ENCODE measurements around the gene GIMAP6.
"Not testable (repeated sequence)": the region's sequence is repeated elsewhere in the genome, so short reads cannot be mapped to it uniquely, and the experiment has no call there.

Gene GIMAP6

DNA sequence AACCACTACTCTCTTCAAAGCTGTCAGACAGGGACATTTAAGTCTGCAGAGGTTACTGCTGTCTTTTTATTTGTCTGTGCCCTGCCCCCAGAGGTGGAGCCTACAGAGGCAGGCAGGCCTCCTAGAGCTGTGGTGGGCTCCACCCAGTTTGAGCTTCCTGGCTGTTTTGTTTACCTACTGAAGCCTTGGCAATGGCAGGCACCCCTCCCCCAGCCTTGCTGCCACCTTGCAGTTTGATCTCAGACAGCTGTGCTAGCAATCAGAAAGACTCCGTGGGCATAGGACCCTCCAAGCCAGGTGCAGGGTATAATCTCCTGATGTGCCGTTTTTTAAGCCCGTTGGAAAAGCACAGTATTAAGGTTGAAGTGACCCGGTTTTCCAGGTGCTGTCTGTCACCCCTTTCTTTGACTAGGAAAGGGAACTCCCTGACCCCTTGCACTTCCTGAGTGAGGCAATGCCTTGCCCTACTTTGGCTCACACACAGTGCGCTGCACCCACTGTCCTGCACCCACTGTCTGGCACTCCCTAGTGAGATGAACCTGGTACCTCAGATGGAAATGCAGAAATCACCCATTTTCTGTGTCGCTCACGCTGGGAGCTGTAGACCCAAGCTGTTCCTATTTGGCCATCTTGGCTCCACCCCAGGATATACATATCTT is 52.1 kb downstream of the GIMAP6 start:
- not testable (repeated sequence) for H3K36me3 ChIP-seq (replicated peaks in 1 of 2; ENCODE audit: control insufficient read depth in 2 of 2, insufficient read depth in 2 of 2, low read length in 2 of 2); DNase-seq (ENCODE audit: low spot score)
- no CpG with 5 or more reads among the region's 7 CpGs for WGBS, 2 donors (ENCODE audit: extremely low coverage in 2 of 2, insufficient read length in 2 of 2, insufficient replicate concordance in 1 of 2)

More for the DNA sequence above, 52.1 kb downstream of the GIMAP6 start:
- not testable (repeated sequence) for H3K23ac ChIP-seq (ENCODE audit: low read depth, low read length, poor library complexity); H2AFZ ChIP-seq (ENCODE audit: low read length); H3K27me3 ChIP-seq (ENCODE audit: control insufficient read depth in 3 of 3, insufficient read depth in 3 of 3, low read depth in 1 of 3, low read length in 3 of 3); H3K9ac ChIP-seq (ENCODE audit: low read depth, low read length, poor library complexity); H2AK5ac ChIP-seq (ENCODE audit: low read depth, low read length); H3K18ac ChIP-seq (ENCODE audit: low read length); H3K79me1 ChIP-seq (ENCODE audit: low read depth, low read length); H2BK12ac ChIP-seq (ENCODE audit: low read length); H3K4me1 ChIP-seq (ENCODE audit: control insufficient read depth in 2 of 2, insufficient read depth in 1 of 2, low read depth in 1 of 2, low read length in 2 of 2); H2BK120ac ChIP-seq (ENCODE audit: low read depth, low read length); H2BK5ac ChIP-seq (ENCODE audit: low read length); H3K27ac ChIP-seq (replicated peaks; ENCODE audit: low read length); H3K9me3 ChIP-seq (replicated peaks in 1 of 2; ENCODE audit: control insufficient read depth in 2 of 2, insufficient read depth in 1 of 2, low read depth in 1 of 2, low read length in 2 of 2); H3K4ac ChIP-seq (ENCODE audit: low read length); H2BK15ac ChIP-seq (ENCODE audit: low read length); H3K4me2 ChIP-seq (ENCODE audit: insufficient read depth, low read length, poor library complexity, severe bottlenecking); H4K8ac ChIP-seq (ENCODE audit: low read depth, low read length); H4K91ac ChIP-seq (ENCODE audit: low read depth, low read length, poor library complexity); H3K14ac ChIP-seq (ENCODE audit: low read length); H3K4me3 ChIP-seq (ENCODE audit: low read length in 2 of 2)

All from neuronal stem cell (in vitro differentiated cells).